Gastroesophageal sphincter (tissue), 4 donors: ENCODE results near the gene PLCH1. TPM values are rescaled to one million over a fixed set of nuclear protein-coding genes. Genes with fewer than 3 reads are reported as not detected.
A peak's percentile ranks its signal among the peaks of the same experiment; 100 is the strongest.

Experiments used
- ATAC-seq: fragments of 150-250 bp; one replicate; pipeline ENCODE4 v1.9.1; 2016; ENCODE audit warnings: mild to moderate bottlenecking, moderate library complexity
- H3K27ac ChIP-seq, 4 donors: fragments of 200-600 bp; sonication (generic) in 3 of 4; 1 replicate in 3 of 4; 2 replicates in 1 of 4; pipeline ENCODE4 v1.5.1; 2016 to 2019
- H3K27me3 ChIP-seq: fragments of 200-600 bp; sonication (generic); one replicate; pipeline ENCODE4 v1.5.1; 2019
- H3K36me3 ChIP-seq, 2 donors: fragments of 200-600 bp; sonication (generic); one replicate each; pipeline ENCODE4 v1.5.1; 2019; ENCODE audit warnings: control low read depth in 1 of 2
- H3K4me1 ChIP-seq, 3 donors: fragments of 200-600 bp; sonication (generic); 1 replicate in 2 of 3; 2 replicates in 1 of 3; pipeline ENCODE4 v1.5.1; 2016 to 2019; ENCODE audit warnings: control low read depth in 2 of 3
- H3K4me3 ChIP-seq, 2 donors: fragments of 200-600 bp; sonication (generic); one replicate each; pipeline ENCODE4 v1.5.1; 2019; ENCODE audit warnings: mild to moderate bottlenecking in 1 of 2, moderate library complexity in 1 of 2
- H3K9me3 ChIP-seq, 3 donors: fragments of 200-600 bp; sonication (generic); one replicate each; pipeline ENCODE4 v1.5.1; 2017 to 2019; ENCODE audit warnings: control low read depth in 2 of 3
- EP300 ChIP-seq: sonication (generic); formaldehyde crosslinking; IDR thresholded peaks from one replicate; pipeline ENCODE4 v1.6.1; 2017; ENCODE audit warnings: antibody characterized with exemption, mild to moderate bottlenecking
- POLR2A ChIP-seq, 2 donors: fragments of 450-650 bp; IDR thresholded peaks; one replicate each; pipeline ENCODE4 v1.6.1; 2017; ENCODE audit warnings: antibody characterized with exemption in 2 of 2, mild to moderate bottlenecking in 2 of 2, moderate library complexity in 1 of 2
- POLR2AphosphoS5 ChIP-seq: sonication (generic); formaldehyde crosslinking; IDR thresholded peaks from one replicate; pipeline ENCODE4 v1.6.1; 2017; ENCODE audit warnings: antibody characterized with exemption
- WGBS, 2 donors: methylation state at CpG; one replicate each; pipeline ENCODE4 v1.1.5; 2018; ENCODE audit warnings: low coverage in 1 of 2; 5-methylcytosine and 5-hydroxymethylcytosine counted together
- total RNA-seq, 4 donors: library from RNA; depleted of rRNA; stranded (reverse); fragments of >200 nt; gene quantifications; one replicate each; pipeline ENCODE4 v1.1.0, GENCODE V29; 2016
- TF ChIP-seq, protein P1 (sequence below), 4 experiments: fragments of 200-600 bp in 2 of 4; fragments of 450-650 bp in 2 of 4; sonication (generic) in 1 of 4; IDR thresholded peaks; one replicate each; pipeline ENCODE4 v1.5.1; 2017 to 2019; ENCODE audit warnings: antibody characterized with exemption in 4 of 4, mild to moderate bottlenecking in 2 of 4, moderate library complexity in 2 of 4

Gene PLCH1
- total RNA-seq, 4 donors from 2014 or later = 0.16 to 0.40 (median 0.35) TPM

DNA sequence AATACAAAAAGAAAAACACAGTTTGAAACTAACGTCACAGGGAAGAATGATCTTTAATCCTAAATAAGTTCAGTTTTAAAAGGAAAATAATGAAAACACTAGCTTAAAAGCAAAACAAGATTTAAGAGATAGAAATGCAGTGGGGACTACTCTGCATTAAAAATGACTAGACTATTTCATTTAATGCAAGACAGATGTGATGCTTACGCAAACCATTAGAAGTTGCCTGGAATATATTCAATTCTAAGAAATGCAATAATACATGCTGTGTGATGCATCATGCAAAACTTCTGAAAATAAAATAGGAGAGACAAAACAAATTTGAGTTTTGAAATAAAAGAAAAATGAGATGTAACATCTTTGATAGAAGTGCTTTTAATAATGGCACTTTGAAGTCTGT lies 353.8 kb downstream of the PLCH1 start:
- H3K27ac ChIP-seq = peak overlapping the region in 2 of 4 donors; percentile 18 to 32
- no peak overlapping the region for H3K4me3 ChIP-seq
- ATAC-seq = peak; percentile 85
- 30 to 34% methylated on average over 1 to 2 of the region's 2 CpGs for WGBS, 2 donors
- peaks cover 0 to 8% (median 5%) of the 10 kb centered on the region in 3 donors for H3K4me1 ChIP-seq
- H3K27me3 ChIP-seq = no peaks in the 10 kb centered on the region
- TF ChIP-seq POLR2AphosphoS5 = peak; percentile 29
- no peak for TF ChIP-seq POLR2A (IDR thresholded peaks at IDR 0.05)
- no peaks in the 10 kb centered on the region for H3K36me3 ChIP-seq
- H3K9me3 ChIP-seq = no peaks in the 10 kb centered on the region

DNA sequence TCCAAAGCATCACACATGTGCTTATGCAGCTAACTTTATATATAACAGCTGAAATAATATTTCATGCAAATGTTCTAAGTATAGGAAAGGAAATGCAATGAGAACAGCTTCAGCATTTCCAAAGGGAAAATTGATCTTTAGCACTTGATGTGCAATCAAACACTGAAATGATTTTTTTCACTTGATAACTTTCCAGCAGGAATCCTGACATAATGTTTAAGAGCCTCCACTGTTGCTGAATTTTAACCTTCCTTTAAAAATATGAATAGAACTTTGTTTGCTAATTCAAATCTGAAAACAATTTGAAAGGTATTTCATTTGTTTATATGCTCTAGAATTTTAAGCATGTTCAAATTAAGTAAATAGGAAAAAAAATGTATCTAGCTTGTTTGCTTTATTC lies 354.5 kb downstream of the PLCH1 start:
- H3K36me3 ChIP-seq = no peaks in the 10 kb centered on the region
- H3K4me1 ChIP-seq = peaks cover 0 to 8% (median 5%) of the 10 kb centered on the region in 3 donors
- no peaks in the 10 kb centered on the region for H3K27me3 ChIP-seq
- no peak overlapping the region for H3K4me3 ChIP-seq
- TF ChIP-seq POLR2A (IDR thresholded peaks at IDR 0.05) = no peak
- no peak for TF ChIP-seq POLR2AphosphoS5
- H3K9me3 ChIP-seq = no peaks in the 10 kb centered on the region
- ATAC-seq = no peak
- H3K27ac ChIP-seq = no peak overlapping the region

DNA sequence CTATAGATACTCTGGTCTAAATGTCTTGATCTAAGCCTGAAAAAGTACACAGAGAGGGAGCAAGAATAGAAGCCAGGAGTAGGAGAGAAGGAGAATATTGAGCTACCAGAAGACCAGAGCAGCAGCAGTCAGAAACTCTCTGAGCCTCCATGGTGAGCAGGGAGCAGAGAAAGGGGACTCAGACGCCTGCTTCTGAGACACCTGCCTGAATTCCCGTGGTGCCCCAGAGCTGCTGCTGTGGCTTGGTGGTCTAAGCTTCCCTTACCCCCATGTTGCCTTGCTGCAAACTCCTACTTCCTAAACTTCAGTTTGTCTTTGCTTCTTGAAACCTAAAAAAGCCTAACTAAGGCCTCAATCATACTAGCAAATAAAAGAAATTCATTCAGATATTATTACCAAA lies 356.5 kb downstream of the PLCH1 start:
- H3K36me3 ChIP-seq = no peaks in the 10 kb centered on the region
- H3K4me1 ChIP-seq = peaks cover 0 to 8% (median 5%) of the 10 kb centered on the region in 3 donors
- ATAC-seq = no peak
- no peak overlapping the region for H3K27ac ChIP-seq
- no peak for TF ChIP-seq POLR2A (IDR thresholded peaks at IDR 0.05)
- no peaks in the 10 kb centered on the region for H3K27me3 ChIP-seq
- WGBS, 2 donors = 64 to 82% methylated on average over 2 of the region's 2 CpGs
- H3K4me3 ChIP-seq = no peak overlapping the region
- H3K9me3 ChIP-seq = no peaks in the 10 kb centered on the region

DNA sequence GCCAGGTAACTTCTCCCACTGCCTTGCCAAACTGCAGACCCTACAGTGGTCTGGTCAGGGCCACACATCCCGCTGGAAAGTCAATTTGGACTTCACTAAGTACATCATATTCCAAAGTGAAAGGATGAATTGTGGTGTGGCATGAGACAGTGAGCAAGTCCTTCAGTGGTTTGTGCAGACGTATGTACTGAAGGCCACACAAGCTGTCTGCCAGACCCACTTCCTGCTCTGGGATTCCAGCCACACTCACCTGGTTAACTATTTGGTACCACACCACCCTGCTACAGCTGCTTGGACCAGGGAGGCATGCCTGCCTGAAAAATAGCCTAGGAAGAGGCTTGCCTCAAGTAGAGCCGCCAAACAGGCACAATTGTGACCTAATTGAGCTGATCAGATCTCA lies 357.3 kb downstream of the PLCH1 start:
- no peak for ATAC-seq
- Histone ChIP-seq H3K4me3 (no peak overlapping the region), H3K4me1 (peaks cover 0 to 8% (median 5%) of the 10 kb centered on the region in 3 donors), H3K27me3 (no peaks in the 10 kb centered on the region), H3K27ac (no peak overlapping the region), H3K36me3 (no peaks in the 10 kb centered on the region), H3K9me3 (no peaks in the 10 kb centered on the region)
- WGBS, 2 donors = 40 to 77% methylated on average over 1 to 3 of the region's 3 CpGs
- no peak for TF ChIP-seq POLR2AphosphoS5
- TF ChIP-seq POLR2A (IDR thresholded peaks at IDR 0.05) = no peak
- TF ChIP-seq, protein P1, sequence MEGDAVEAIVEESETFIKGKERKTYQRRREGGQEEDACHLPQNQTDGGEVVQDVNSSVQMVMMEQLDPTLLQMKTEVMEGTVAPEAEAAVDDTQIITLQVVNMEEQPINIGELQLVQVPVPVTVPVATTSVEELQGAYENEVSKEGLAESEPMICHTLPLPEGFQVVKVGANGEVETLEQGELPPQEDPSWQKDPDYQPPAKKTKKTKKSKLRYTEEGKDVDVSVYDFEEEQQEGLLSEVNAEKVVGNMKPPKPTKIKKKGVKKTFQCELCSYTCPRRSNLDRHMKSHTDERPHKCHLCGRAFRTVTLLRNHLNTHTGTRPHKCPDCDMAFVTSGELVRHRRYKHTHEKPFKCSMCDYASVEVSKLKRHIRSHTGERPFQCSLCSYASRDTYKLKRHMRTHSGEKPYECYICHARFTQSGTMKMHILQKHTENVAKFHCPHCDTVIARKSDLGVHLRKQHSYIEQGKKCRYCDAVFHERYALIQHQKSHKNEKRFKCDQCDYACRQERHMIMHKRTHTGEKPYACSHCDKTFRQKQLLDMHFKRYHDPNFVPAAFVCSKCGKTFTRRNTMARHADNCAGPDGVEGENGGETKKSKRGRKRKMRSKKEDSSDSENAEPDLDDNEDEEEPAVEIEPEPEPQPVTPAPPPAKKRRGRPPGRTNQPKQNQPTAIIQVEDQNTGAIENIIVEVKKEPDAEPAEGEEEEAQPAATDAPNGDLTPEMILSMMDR (IDR thresholded peaks at IDR 0.05) = no peak
- TF ChIP-seq EP300 = no peak

DNA sequence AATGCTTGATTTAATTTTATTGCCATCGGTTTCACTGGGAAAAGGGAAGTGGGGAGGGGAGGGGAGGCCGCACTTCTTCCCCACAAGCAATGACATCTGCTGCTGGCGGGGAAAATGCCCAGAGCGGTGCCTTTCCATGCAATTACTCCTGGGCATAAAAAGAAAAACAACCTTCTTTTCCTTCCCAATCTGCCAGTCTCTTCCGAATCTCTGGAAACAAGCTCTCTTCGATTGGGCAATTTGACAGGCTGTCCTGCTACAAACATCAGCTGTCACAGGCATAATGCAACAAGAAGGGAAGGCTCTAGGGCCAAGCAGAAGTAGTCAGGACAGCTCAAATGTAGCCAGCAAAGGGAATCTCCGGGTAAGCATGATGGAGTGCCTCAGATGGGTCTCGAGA lies 358.0 kb downstream of the PLCH1 start:
- peaks cover 0 to 7% (median 2%) of the 10 kb centered on the region in 3 donors for H3K4me1 ChIP-seq
- TF ChIP-seq EP300 (no peak), POLR2AphosphoS5 (no peak), POLR2A (IDR thresholded peaks at IDR 0.05) (no peak)
- TF ChIP-seq, protein P1 (IDR thresholded peaks at IDR 0.05) = no peak
- no peaks in the 10 kb centered on the region for H3K9me3 ChIP-seq
- no peak overlapping the region for H3K4me3 ChIP-seq
- WGBS, 2 donors = 55 to 76% methylated on average over 6 to 8 of the region's 8 CpGs
- peak; percentile 35 for ATAC-seq
- no peak overlapping the region for H3K27ac ChIP-seq
- H3K36me3 ChIP-seq = no peaks in the 10 kb centered on the region
- H3K27me3 ChIP-seq = no peaks in the 10 kb centered on the region

DNA sequence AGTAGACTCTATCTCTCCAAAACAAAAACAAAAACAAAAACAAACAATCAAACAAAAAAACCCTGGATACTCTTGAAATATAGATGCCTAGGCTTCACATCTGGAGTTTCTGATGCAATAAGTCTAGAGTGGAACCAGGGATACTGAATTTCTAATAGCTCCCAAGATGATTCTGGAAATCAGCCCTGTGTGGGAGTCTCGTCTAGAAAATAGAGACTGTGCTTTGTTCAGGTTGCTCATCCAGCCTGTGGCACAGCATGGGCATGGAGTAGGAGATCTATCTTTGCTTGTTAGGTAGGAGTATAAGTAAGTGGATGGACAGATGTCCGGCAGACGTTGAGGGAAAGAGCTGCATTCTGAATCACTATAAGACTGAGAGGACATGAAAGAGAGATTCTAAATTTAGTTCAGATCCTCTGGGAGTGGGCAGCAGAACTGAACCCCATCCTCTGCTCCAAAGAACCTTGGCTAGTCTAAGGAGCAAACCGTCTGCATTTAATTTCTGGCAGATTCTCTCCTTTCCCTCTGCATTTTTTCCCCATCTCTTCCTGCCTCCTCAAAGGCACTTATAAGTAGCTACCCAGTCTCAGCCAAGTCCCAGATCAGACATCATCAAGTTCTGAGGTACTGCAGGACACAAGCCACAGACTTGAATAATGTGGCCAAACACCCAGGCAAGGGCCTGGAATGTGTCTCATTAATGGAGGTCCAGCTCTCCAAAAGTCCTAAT lies 358.8 kb downstream of the PLCH1 start:
- H3K27ac ChIP-seq = no peak overlapping the region
- no peaks in the 10 kb centered on the region for H3K4me1 ChIP-seq
- WGBS, 2 donors = 22 to 54% methylated on average over 1 to 4 of the region's 4 CpGs
- no peaks in the 10 kb centered on the region for H3K9me3 ChIP-seq
- H3K4me3 ChIP-seq = no peak overlapping the region
- no peak for ATAC-seq
- no peaks in the 10 kb centered on the region for H3K36me3 ChIP-seq
- no peaks in the 10 kb centered on the region for H3K27me3 ChIP-seq
- TF ChIP-seq POLR2AphosphoS5 (no peak), EP300 (no peak), POLR2A (IDR thresholded peaks at IDR 0.05) (no peak)
- TF ChIP-seq, protein P1 (IDR thresholded peaks at IDR 0.05) = no peak
